H1 (cell line): ENCODE measurements around the gene BTN1A1. TPM values are rescaled to one million over a fixed set of nuclear protein-coding genes. Genes with fewer than 3 reads are reported as not detected.

Experiments used
- CTCF ChIA-PET: fragments of 300-600 bp; sonication (Branson Sonifier 250); formaldehyde crosslinking; loops from one replicate; lab custom pipeline; 2021; ENCODE audit not compliant: partially characterized antibody; lab: Charles Lee
- POLR2A ChIA-PET: fragments of 300-600 bp; sonication (Branson Sonifier 250); formaldehyde crosslinking; loops from one replicate; lab custom pipeline; 2021; ENCODE audit warnings: inconsistent platforms; ENCODE audit not compliant: partially characterized antibody; lab: Charles Lee
- DNase-seq, 2 experiments: peaks; one replicate each; pipeline versions ENCODE4 v3.0.0 to v3.0.0-alpha.2; 2010 to 2022; ENCODE audit warnings: low spot score in 2 of 2, low read depth in 1 of 2, mixed read lengths in 1 of 2
- FAIRE-seq: peaks from 2 replicates; lab custom pipeline; 2011; peaks lifted over from hg19 to GRCh38; lab: Jason Lieb, UNC
- H2AFZ ChIP-seq: 2 replicates; pipeline ENCODE4 v1.8.1; 2012; ENCODE audit warnings: low read length, inconsistent platforms
- H2AK5ac ChIP-seq: 2 replicates; pipeline ENCODE4 v1.6.1; 2013; ENCODE audit warnings: low read depth, low read length
- H2BK120ac ChIP-seq: replicated peaks from 2 replicates; pipeline ENCODE3; 2013; ENCODE audit warnings: low read depth, low read length, inconsistent platforms
- H2BK12ac ChIP-seq: 2 replicates; pipeline ENCODE4 v1.6.1; 2013; ENCODE audit warnings: low read depth, low read length
- H2BK15ac ChIP-seq: 2 replicates; pipeline ENCODE4 v1.6.1; 2013; ENCODE audit warnings: low read length
- H2BK20ac ChIP-seq: 2 replicates; pipeline ENCODE4 v1.6.1; 2013; ENCODE audit warnings: low read length
- H2BK5ac ChIP-seq: 2 replicates; pipeline ENCODE4 v1.6.1; 2013; ENCODE audit warnings: low read depth, low read length
- H3K14ac ChIP-seq: 2 replicates; pipeline ENCODE4 v1.6.1; 2013; ENCODE audit warnings: inconsistent platforms; ENCODE audit not compliant: insufficient read length
- H3K18ac ChIP-seq: 2 replicates; pipeline ENCODE4 v1.6.1; 2013; ENCODE audit warnings: low read length; ENCODE audit errors: extremely low read depth
- H3K23ac ChIP-seq: 2 replicates; pipeline ENCODE4 v1.6.1; 2013; ENCODE audit warnings: inconsistent platforms; ENCODE audit not compliant: insufficient read length
- H3K23me2 ChIP-seq: 2 replicates; pipeline ENCODE4 v1.6.1; 2013; ENCODE audit warnings: low read depth, low read length
- H3K27ac ChIP-seq: 2 replicates; pipeline ENCODE4 v1.6.1; 2011; ENCODE audit warnings: low read depth, low read length, inconsistent platforms
- H3K27me3 ChIP-seq, 4 experiments: replicated peaks in 1 of 4; 1 replicate in 1 of 4; 2 replicates in 3 of 4; pipeline versions ENCODE4 v1.6.1 to v1.8.1; 2011 to 2013; ENCODE audit warnings: low read length in 3 of 4, mild to moderate bottlenecking in 3 of 4, inconsistent platforms in 2 of 4, mixed read lengths in 2 of 4, moderate library complexity in 1 of 4; ENCODE audit not compliant: control insufficient read depth in 3 of 4, insufficient read depth in 3 of 4; ENCODE audit errors: extremely low read depth in 1 of 4
- H3K36me3 ChIP-seq, 4 experiments: 2 replicates each; pipeline versions ENCODE4 v1.6.1 to v1.8.1; 2011 to 2013; ENCODE audit warnings: mild to moderate bottlenecking in 4 of 4, low read length in 3 of 4, moderate library complexity in 2 of 4, control low read depth in 1 of 4, inconsistent platforms in 1 of 4; ENCODE audit not compliant: insufficient read depth in 4 of 4, control insufficient read depth in 2 of 4
- H3K4ac ChIP-seq: replicated peaks from 2 replicates; pipeline ENCODE3; 2013; ENCODE audit warnings: low read length, low read depth, mixed read lengths, inconsistent platforms; ENCODE audit not compliant: insufficient read length
- H3K4me1 ChIP-seq, 4 experiments: replicated peaks in 1 of 4; 1 replicate in 1 of 4; 2 replicates in 3 of 4; pipeline versions ENCODE4 v1.6.1 to v1.8.1; 2011 to 2013; ENCODE audit warnings: low read length in 3 of 4, inconsistent platforms in 2 of 4, mixed read lengths in 1 of 4; ENCODE audit not compliant: insufficient read depth in 4 of 4, control insufficient read depth in 3 of 4
- H3K4me2 ChIP-seq, 2 experiments: 2 replicates each; pipeline versions ENCODE4 v1.6.1 to v1.8.1; 2011 to 2013; ENCODE audit warnings: low read depth in 2 of 2, low read length in 2 of 2, control low read depth in 1 of 2, inconsistent platforms in 1 of 2, mild to moderate bottlenecking in 1 of 2; ENCODE audit not compliant: insufficient read depth in 1 of 2
- H3K4me3 ChIP-seq, 4 experiments: fragments of 200-600, 300-600 bp in 1 of 4; sonication (generic), shearing (Covaris generic), sonication (Bioruptor Twin) in 1 of 4; 2 replicates each; pipeline versions ENCODE4 v1.5.1 to v1.8.1; 2011 to 2016; ENCODE audit warnings: low read length in 4 of 4, low read depth in 3 of 4, control low read depth in 2 of 4, inconsistent platforms in 2 of 4, mild to moderate bottlenecking in 2 of 4, mixed read lengths in 1 of 4, moderate library complexity in 1 of 4; ENCODE audit not compliant: insufficient read depth in 2 of 4; ENCODE audit errors: extremely low read depth in 1 of 4
- H3K56ac ChIP-seq: replicated peaks from 2 replicates; pipeline ENCODE3; 2013; ENCODE audit warnings: low read depth, mild to moderate bottlenecking, mixed read lengths, low read length, inconsistent platforms; ENCODE audit not compliant: insufficient read length
- H3K79me1 ChIP-seq: 2 replicates; pipeline ENCODE4 v1.6.1; 2013; ENCODE audit warnings: low read depth, low read length, control low read depth
- H3K79me2 ChIP-seq, 2 experiments: 2 replicates each; pipeline versions ENCODE4 v1.6.1 to v1.8.1; 2012 to 2013; ENCODE audit warnings: low read length in 2 of 2, mild to moderate bottlenecking in 2 of 2, inconsistent platforms in 1 of 2; ENCODE audit not compliant: insufficient read depth in 2 of 2, control insufficient read depth in 1 of 2
- H3K9ac ChIP-seq, 4 experiments: replicated peaks in 1 of 4; 1 replicate in 1 of 4; 2 replicates in 3 of 4; pipeline versions ENCODE4 v1.6.1 to v1.8.1; 2011 to 2013; ENCODE audit warnings: low read depth in 3 of 4, low read length in 3 of 4, control low read depth in 2 of 4, mild to moderate bottlenecking in 2 of 4, moderate library complexity in 2 of 4, inconsistent platforms in 1 of 4; ENCODE audit errors: extremely low read depth in 1 of 4
- H3K9me3 ChIP-seq, 2 experiments: 2 replicates each; pipeline versions ENCODE4 v1.6.1 to v1.8.1; 2012 to 2013; ENCODE audit warnings: mild to moderate bottlenecking in 2 of 2, moderate library complexity in 2 of 2, control low read depth in 1 of 2, inconsistent platforms in 1 of 2, low read depth in 1 of 2, low read length in 1 of 2, mixed read lengths in 1 of 2; ENCODE audit not compliant: insufficient read depth in 2 of 2
- H4K20me1 ChIP-seq, 2 experiments: replicated peaks in 1 of 2; 2 replicates each; pipeline versions ENCODE3 to v1.8.1; 2011 to 2013; ENCODE audit warnings: inconsistent platforms in 2 of 2, low read length in 2 of 2, mild to moderate bottlenecking in 1 of 2; ENCODE audit not compliant: insufficient read depth in 2 of 2, control insufficient read depth in 1 of 2
- H4K5ac ChIP-seq: 2 replicates; pipeline ENCODE4 v1.6.1; 2013; ENCODE audit warnings: low read length, low read depth, mixed read lengths, inconsistent platforms; ENCODE audit not compliant: insufficient read length
- H4K8ac ChIP-seq: 2 replicates; pipeline ENCODE4 v1.8.0; 2013; ENCODE audit warnings: mild to moderate bottlenecking, moderate library complexity, low read length, inconsistent platforms; ENCODE audit not compliant: insufficient read depth; ENCODE audit errors: extremely low read depth
- H4K91ac ChIP-seq: replicated peaks from 2 replicates; pipeline ENCODE3; 2013; ENCODE audit warnings: low read length, mixed read lengths, inconsistent platforms; ENCODE audit not compliant: insufficient read length
- CTBP2 ChIP-seq: IDR thresholded peaks from 2 replicates; pipeline ENCODE4 v1.7.0; 2011; ENCODE audit warnings: borderline replicate concordance, mild to moderate bottlenecking, moderate library complexity, mixed read lengths, low read length; ENCODE audit not compliant: insufficient read depth, insufficient read length
- WGBS, 2 experiments: shearing (Covaris generic) in 1 of 2; methylation state at CpG; one replicate each; pipeline versions ENCODE4 v1.1.6 to v1.1.7; 2013 to 2015; ENCODE audit warnings: low lambda C conversion rate in 2 of 2, mixed read lengths in 2 of 2, inconsistent platforms in 1 of 2, low coverage in 1 of 2, missing lambda C conversion rate in 1 of 2; ENCODE audit not compliant: insufficient replicate concordance in 2 of 2, insufficient coverage in 1 of 2, insufficient read length in 1 of 2; ENCODE audit errors: extremely low coverage in 1 of 2, missing lambda C conversion rate in 1 of 2; 5-methylcytosine and 5-hydroxymethylcytosine counted together
- polyA plus RNA-seq, 7 experiments: library from polyadenylated mRNA; depleted of rRNA in 3 of 7; stranded (reverse) in 5 of 7; unstranded in 2 of 7; fragments of >200 nt in 5 of 7; fragments of 200-250 nt in 2 of 7; gene quantifications; 1 replicate in 5 of 7; 2 replicates in 1 of 7; 4 replicates in 1 of 7; pipeline versions ENCODE4 v1.2.1 to v1.2.3, GENCODE V29; 2011 to 2013; ENCODE audit warnings: missing spikeins in 2 of 7, mixed read lengths in 2 of 7
- total RNA-seq: library from RNA; stranded (reverse); fragmentation: NEBNext Ultra II Directional; extraction: Animal tissue kit (Norgen Biotek cat#: 25700); gene quantifications from 2 replicates; pipeline ENCODE4 v1.2.1, GENCODE V29; 2021
- TF ChIP-seq, protein P1 (sequence below): IDR thresholded peaks from 2 replicates; pipeline ENCODE4 v1.6.1; 2012; ENCODE audit warnings: inconsistent platforms

Gene BTN1A1
- total and polyA plus RNA-seq, 2 of the 8 experiments (the other 6 are each of a cell fraction or from before 2014, with no cell fraction given) = 0.28 to 0.35 TPM

DNA sequence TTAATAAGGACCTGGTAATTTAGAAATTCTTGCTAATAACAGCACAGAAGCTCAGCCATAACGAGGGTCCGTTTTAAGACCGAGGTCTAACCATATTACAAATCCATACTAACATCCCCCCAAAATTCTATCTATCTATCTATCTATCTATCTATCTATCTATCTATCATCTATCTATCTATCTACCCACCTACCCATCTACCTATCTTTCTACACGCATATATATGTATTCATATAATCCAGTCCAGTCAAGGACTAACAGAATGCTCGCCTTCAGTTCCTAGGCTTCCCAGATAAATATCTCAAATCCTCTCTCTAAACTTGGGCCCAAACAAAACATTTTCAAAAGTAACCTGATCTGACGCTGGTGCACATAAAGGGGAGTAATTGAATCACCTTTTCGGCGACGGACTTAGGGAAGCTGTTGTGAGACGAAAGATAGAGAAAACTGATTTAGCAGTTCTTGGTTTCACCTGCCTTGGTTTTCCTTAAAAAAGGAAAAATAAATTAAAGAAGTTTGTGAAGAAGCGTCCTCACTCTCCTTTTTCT is 52.6 kb downstream of the BTN1A1 start:
- H3K27me3 ChIP-seq = no peaks in the 10 kb centered on the region
- ChIA-PET POLR2A (interaction anchor here (5.0 kb wide), 1 partner anchor 16 kb away, joined by 25 read pairs; the partner anchor contains the start of gene HMGN4), CTCF (interaction anchor here (1.0 to 2.1 kb wide), 2 partner anchors 43 to 211 kb away, joined by 3 to 8 read pairs; no protein-coding TSS in a partner anchor)
- no peak overlapping the region for H2BK120ac ChIP-seq
- no peaks in the 10 kb centered on the region; a peak in 2 of 7 replicates for H3K4me1 ChIP-seq
- H3K14ac ChIP-seq = no peak overlapping the region
- no peak overlapping the region for H3K18ac ChIP-seq
- peak overlapping the region in 1 of 4 experiments; percentile 25; a peak in 1 of 7 replicates for H3K9ac ChIP-seq
- no peak overlapping the region for H3K56ac ChIP-seq
- no peak for FAIRE-seq
- no peaks in the 10 kb centered on the region for H3K9me3 ChIP-seq
- H2AK5ac ChIP-seq = no peak overlapping the region
- no peak overlapping the region for H3K27ac ChIP-seq
- TF ChIP-seq CTBP2 = no peak
- TF ChIP-seq, protein P1, sequence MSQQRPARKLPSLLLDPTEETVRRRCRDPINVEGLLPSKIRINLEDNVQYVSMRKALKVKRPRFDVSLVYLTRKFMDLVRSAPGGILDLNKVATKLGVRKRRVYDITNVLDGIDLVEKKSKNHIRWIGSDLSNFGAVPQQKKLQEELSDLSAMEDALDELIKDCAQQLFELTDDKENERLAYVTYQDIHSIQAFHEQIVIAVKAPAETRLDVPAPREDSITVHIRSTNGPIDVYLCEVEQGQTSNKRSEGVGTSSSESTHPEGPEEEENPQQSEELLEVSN = no peak
- no peak overlapping the region for H2BK20ac ChIP-seq
- H2BK5ac ChIP-seq = no peak overlapping the region
- no peaks in the 10 kb centered on the region for H3K36me3 ChIP-seq
- peak overlapping the region; percentile 77 to 80 for H3K4me2 ChIP-seq
- no peak overlapping the region for H4K8ac ChIP-seq
- peaks cover 17% of the 10 kb centered on the region for H3K23me2 ChIP-seq
- H2BK15ac ChIP-seq = no peak overlapping the region
- H3K79me1 ChIP-seq = no peaks in the 10 kb centered on the region
- H2AFZ ChIP-seq = peak overlapping the region; percentile 68; the same call in 1 of the 2 replicates
- H4K20me1 ChIP-seq = no peaks in the 10 kb centered on the region
- no peak overlapping the region for H4K91ac ChIP-seq
- no peak overlapping the region for H4K5ac ChIP-seq
- H2BK12ac ChIP-seq = no peak overlapping the region
- H3K79me2 ChIP-seq = no peaks in the 10 kb centered on the region
- no peak overlapping the region for H3K4ac ChIP-seq
- H3K4me3 ChIP-seq = peak overlapping the region; percentile 77 to 96 (median 80)
- H3K23ac ChIP-seq = no peak overlapping the region
- no peak for DNase-seq
- WGBS, 2 experiments = 39% methylated on average over 11 of the region's 11 CpGs; no CpG with 5 or more reads in 1 of the 2 experiments
